ENCODE data around the gene SQSTM1. TPM values are rescaled to one million over a fixed set of nuclear protein-coding genes. Genes with fewer than 3 reads are reported as not detected.

The SQSTM1 gene
- total RNA-seq, 2 experiments from 2014 or later, result 58.5 to 81.1 TPM

DNA sequence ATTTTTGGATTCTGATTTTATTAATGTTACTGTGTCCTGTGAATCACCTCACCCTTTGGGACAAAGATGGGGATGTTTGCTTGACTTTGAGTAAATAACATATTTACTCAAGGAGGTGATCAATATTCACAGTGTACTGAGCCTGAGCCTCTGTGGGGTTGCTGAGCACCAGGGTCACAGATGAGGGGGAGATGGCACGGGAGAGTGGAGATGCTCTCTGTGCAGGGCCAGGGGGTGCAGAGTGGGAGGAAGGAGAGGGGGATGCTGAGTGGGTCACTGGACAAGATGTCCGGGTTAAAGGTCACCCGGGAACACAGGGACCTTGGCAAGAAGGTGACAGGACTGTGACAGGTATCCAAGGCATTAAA lies 4.0 kb downstream of the SQSTM1 start:
- CTCF ChIA-PET (ENCODE audit: unreplicated experiment), result no interaction called here
- Histone ChIP-seq H3K9me3 (ENCODE audit: low read length) (no peaks in the 10 kb centered on the region), H3K36me3 (ENCODE audit: insufficient read depth, low read length) (peaks cover 68% of the 10 kb centered on the region), H3K4me1 (ENCODE audit: insufficient read depth, low read length, poor library complexity, severe bottlenecking) (peaks cover 17% of the 10 kb centered on the region), H3K9me2 (ENCODE audit: insufficient read depth, low read length) (no peaks in the 10 kb centered on the region), H2AFZ (ENCODE audit: low read length) (no peak overlapping the region), H4K20me1 (ENCODE audit: insufficient read depth, low read length) (peaks cover 4% of the 10 kb centered on the region; the same call in 1 of the 2 replicates), H3K27ac (ENCODE audit: low read depth, low read length, poor library complexity, severe bottlenecking) (no peak overlapping the region), H3K4me3 (ENCODE audit: low read depth, low read length, poor library complexity, severe bottlenecking) (no peak overlapping the region), H3K4me2 (ENCODE audit: low read length) (no peak overlapping the region), H3K79me2 (ENCODE audit: insufficient read depth, low read depth, low read length) (peaks cover 22% of the 10 kb centered on the region; the same call in 1 of the 2 replicates)
- no peak for DNase-seq (ENCODE audit: low spot score)
- POLR2A ChIA-PET, result no interaction called here
- no TSS peak for BruUV-seq (replicated peaks)
- intact Hi-C loops (cut with micrococcal nuclease; ENCODE audit: unreplicated experiment), result loop anchor here (10.0 kb wide), 1 partner anchor 670 kb away; the partner anchor contains the start of gene CNOT6
- TF ChIP-seq EZH2phosphoT487 (IDR thresholded peaks at IDR 0.05; ENCODE audit: borderline replicate concordance, low read depth, low read length), result no peak
- TF ChIP-seq, protein P1, sequence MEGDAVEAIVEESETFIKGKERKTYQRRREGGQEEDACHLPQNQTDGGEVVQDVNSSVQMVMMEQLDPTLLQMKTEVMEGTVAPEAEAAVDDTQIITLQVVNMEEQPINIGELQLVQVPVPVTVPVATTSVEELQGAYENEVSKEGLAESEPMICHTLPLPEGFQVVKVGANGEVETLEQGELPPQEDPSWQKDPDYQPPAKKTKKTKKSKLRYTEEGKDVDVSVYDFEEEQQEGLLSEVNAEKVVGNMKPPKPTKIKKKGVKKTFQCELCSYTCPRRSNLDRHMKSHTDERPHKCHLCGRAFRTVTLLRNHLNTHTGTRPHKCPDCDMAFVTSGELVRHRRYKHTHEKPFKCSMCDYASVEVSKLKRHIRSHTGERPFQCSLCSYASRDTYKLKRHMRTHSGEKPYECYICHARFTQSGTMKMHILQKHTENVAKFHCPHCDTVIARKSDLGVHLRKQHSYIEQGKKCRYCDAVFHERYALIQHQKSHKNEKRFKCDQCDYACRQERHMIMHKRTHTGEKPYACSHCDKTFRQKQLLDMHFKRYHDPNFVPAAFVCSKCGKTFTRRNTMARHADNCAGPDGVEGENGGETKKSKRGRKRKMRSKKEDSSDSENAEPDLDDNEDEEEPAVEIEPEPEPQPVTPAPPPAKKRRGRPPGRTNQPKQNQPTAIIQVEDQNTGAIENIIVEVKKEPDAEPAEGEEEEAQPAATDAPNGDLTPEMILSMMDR (conservative IDR thresholded peaks at IDR 0.05; ENCODE audit: low read length), result no peak

DNA sequence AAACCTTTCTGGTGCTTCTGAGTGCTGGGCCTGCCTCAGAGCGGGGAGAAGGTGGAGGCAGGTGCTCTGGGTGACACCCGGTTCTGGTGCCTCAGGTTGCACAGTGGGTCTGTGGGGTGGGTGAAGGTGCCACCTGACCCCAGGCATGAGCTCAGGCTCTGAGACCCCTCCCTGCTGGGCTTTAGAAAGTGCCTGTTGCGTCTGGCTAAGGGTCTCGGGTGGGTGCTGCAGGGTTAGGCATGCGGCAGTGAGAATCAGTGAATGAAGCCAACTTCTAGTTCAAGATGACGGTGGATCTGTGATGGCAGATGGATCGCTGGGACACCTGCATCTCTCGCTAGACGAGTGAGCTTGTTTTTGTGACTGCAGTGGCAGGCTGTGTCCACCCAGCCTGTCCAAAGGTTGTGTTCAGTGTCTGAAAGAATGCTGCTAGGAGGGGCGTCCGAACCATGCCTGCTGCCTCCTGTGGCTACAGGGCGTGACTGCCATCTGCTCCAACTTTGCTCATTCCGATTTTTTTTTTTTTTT lies 5.0 kb downstream of the SQSTM1 start:
- no TSS peak for BruUV-seq (replicated peaks)
- ChIA-PET CTCF (ENCODE audit: unreplicated experiment) (no interaction called here), POLR2A (interaction anchor here (0.6 kb wide), 2 partner anchors 121 to 1233 kb away, joined by 3 read pairs; no protein-coding TSS in a partner anchor)
- H3K4me2 ChIP-seq (ENCODE audit: low read length), result no peak overlapping the region
- H3K9me2 ChIP-seq (ENCODE audit: insufficient read depth, low read length), result no peaks in the 10 kb centered on the region
- no peaks in the 10 kb centered on the region for H3K9me3 ChIP-seq (ENCODE audit: low read length)
- H3K4me3 ChIP-seq (ENCODE audit: low read depth, low read length, poor library complexity, severe bottlenecking), result no peak overlapping the region
- H3K36me3 ChIP-seq (ENCODE audit: insufficient read depth, low read length), result peaks cover 78% of the 10 kb centered on the region
- TF ChIP-seq EZH2phosphoT487 (IDR thresholded peaks at IDR 0.05; ENCODE audit: borderline replicate concordance, low read depth, low read length), result no peak
- TF ChIP-seq, protein P1 (conservative IDR thresholded peaks at IDR 0.05; ENCODE audit: low read length), result no peak
- no peak overlapping the region for H2AFZ ChIP-seq (ENCODE audit: low read length)
- peaks cover 8% of the 10 kb centered on the region for H3K4me1 ChIP-seq (ENCODE audit: insufficient read depth, low read length, poor library complexity, severe bottlenecking)
- no peak overlapping the region for H3K27ac ChIP-seq (ENCODE audit: low read depth, low read length, poor library complexity, severe bottlenecking)
- no peak for DNase-seq (ENCODE audit: low spot score)
- H4K20me1 ChIP-seq (ENCODE audit: insufficient read depth, low read length), result peaks cover 4% of the 10 kb centered on the region; the same call in 1 of the 2 replicates
- H3K79me2 ChIP-seq (ENCODE audit: insufficient read depth, low read depth, low read length), result peaks cover 22% of the 10 kb centered on the region; the same call in 1 of the 2 replicates
- intact Hi-C loops (cut with micrococcal nuclease; ENCODE audit: unreplicated experiment), result loop anchor here (10.0 kb wide), 1 partner anchor 669 kb away; the partner anchor contains the start of gene CNOT6

DNA sequence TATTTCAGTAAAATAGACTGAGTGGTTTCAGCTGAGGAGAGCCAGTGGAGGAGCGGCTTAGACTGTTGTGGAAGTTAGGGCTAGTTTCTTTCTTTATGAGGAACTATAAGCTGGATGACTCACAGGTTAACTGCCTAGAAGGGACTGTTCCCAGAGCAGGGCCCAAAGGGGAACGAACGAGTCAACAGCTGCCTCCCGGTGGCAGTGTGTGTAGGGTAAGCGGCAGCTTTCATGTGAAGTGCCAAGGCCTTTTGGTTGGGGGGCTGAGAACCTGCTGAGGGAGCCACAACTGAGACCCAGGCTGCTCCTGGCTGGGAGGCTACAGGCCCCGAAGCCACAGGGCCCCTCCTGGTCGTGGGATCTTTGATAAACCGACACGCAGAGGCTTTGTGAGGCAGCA lies 7.0 kb downstream of the SQSTM1 start:
- Histone ChIP-seq H3K36me3 (ENCODE audit: insufficient read depth, low read length) (peaks cover 94% of the 10 kb centered on the region), H3K4me2 (ENCODE audit: low read length) (no peak overlapping the region), H2AFZ (ENCODE audit: low read length) (no peak overlapping the region), H3K27ac (ENCODE audit: low read depth, low read length, poor library complexity, severe bottlenecking) (no peak overlapping the region), H3K4me3 (ENCODE audit: low read depth, low read length, poor library complexity, severe bottlenecking) (no peak overlapping the region), H3K9me3 (ENCODE audit: low read length) (no peaks in the 10 kb centered on the region), H4K20me1 (ENCODE audit: insufficient read depth, low read length) (no peaks in the 10 kb centered on the region), H3K79me2 (ENCODE audit: insufficient read depth, low read depth, low read length) (peaks cover 4% of the 10 kb centered on the region; the same call in 1 of the 2 replicates), H3K4me1 (ENCODE audit: insufficient read depth, low read length, poor library complexity, severe bottlenecking) (no peaks in the 10 kb centered on the region), H3K9me2 (ENCODE audit: insufficient read depth, low read length) (no peaks in the 10 kb centered on the region)
- TF ChIP-seq, protein P1 (conservative IDR thresholded peaks at IDR 0.05; ENCODE audit: low read length), result no peak
- no peak for TF ChIP-seq EZH2phosphoT487 (IDR thresholded peaks at IDR 0.05; ENCODE audit: borderline replicate concordance, low read depth, low read length)
- intact Hi-C loops (cut with micrococcal nuclease; ENCODE audit: unreplicated experiment), result loop anchor here (10.0 kb wide), 1 partner anchor 667 kb away; the partner anchor contains the start of gene CNOT6
- CTCF ChIA-PET (ENCODE audit: unreplicated experiment), result no interaction called here
- POLR2A ChIA-PET, result no interaction called here
- no TSS peak for BruUV-seq (replicated peaks)
- no peak for DNase-seq (ENCODE audit: low spot score)

Measured in OCI-LY7 (cell line).